Kidney epithelial cell (primary cell): ENCODE measurements around the gene NGEF. TPM values are rescaled to one million over a fixed set of nuclear protein-coding genes. Genes with fewer than 3 reads are reported as not detected.

Experiments
- DNase-seq: peaks from one replicate; pipeline ENCODE4 v3.0.0-alpha.2; 2010; ENCODE audit warnings: low read depth
- H3K27me3 ChIP-seq: 2 replicates; pipeline ENCODE4 v1.6.0; 2011; ENCODE audit warnings: low read length; ENCODE audit not compliant: control insufficient read depth, insufficient read depth
- H3K36me3 ChIP-seq: 2 replicates; pipeline ENCODE4 v1.5.1; 2011; ENCODE audit warnings: low read length; ENCODE audit not compliant: control insufficient read depth, insufficient read depth
- H3K4me3 ChIP-seq: 2 replicates; pipeline ENCODE4 v1.5.1; 2011; ENCODE audit warnings: low read depth, mild to moderate bottlenecking, control low read depth, low read length
- total RNA-seq: library from RNA; depleted of rRNA; stranded (reverse); fragments of >200 nt; gene quantifications from 2 replicates; pipeline ENCODE4 v1.2.3, GENCODE V29; 2015
- TF ChIP-seq, protein P1 (sequence below): IDR thresholded peaks from 2 replicates; pipeline ENCODE4 v1.5.1; 2011; ENCODE audit warnings: mild to moderate bottlenecking, moderate library complexity, low read length, control low read depth, inconsistent platforms; ENCODE audit not compliant: insufficient read depth, poor library complexity, severe bottlenecking

The NGEF gene
- total RNA-seq, 1 donor from 2014 or later = 2.5 TPM

- Histone ChIP-seq H3K4me3 (no peak within 1 kb of the TSS), H3K36me3 (no peaks in the 10 kb centered on the region), H3K27me3 (no peaks in the 10 kb centered on the region)
- TF ChIP-seq, protein P1, sequence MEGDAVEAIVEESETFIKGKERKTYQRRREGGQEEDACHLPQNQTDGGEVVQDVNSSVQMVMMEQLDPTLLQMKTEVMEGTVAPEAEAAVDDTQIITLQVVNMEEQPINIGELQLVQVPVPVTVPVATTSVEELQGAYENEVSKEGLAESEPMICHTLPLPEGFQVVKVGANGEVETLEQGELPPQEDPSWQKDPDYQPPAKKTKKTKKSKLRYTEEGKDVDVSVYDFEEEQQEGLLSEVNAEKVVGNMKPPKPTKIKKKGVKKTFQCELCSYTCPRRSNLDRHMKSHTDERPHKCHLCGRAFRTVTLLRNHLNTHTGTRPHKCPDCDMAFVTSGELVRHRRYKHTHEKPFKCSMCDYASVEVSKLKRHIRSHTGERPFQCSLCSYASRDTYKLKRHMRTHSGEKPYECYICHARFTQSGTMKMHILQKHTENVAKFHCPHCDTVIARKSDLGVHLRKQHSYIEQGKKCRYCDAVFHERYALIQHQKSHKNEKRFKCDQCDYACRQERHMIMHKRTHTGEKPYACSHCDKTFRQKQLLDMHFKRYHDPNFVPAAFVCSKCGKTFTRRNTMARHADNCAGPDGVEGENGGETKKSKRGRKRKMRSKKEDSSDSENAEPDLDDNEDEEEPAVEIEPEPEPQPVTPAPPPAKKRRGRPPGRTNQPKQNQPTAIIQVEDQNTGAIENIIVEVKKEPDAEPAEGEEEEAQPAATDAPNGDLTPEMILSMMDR = no peak
- no peak for DNase-seq
These were observed 46.9 kb upstream of the NGEF start, which contains the start of gene INPP5D for GRCh38 chr2:233059797-233060500. Gene INPP5D (plus strand): TSS chr2:233060342. CDS start chr2:233060479, 137 bp downstream.

DNA sequence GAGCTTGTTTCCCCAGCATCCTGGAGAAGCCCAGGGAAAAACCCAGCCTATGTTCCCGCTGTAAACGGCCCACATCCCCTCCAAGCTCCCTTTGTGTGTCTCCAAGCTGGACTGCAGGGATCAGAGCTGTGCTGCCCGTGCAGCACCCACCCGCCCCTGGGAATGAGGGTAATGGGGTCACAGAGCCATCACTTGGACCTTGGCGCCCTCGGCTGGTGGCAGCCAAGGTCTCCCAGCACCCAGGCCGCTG is 46.4 kb upstream of the NGEF start:
- no peak for DNase-seq
- Histone ChIP-seq H3K4me3 (no peak overlapping the region), H3K27me3 (no peaks in the 10 kb centered on the region), H3K36me3 (no peaks in the 10 kb centered on the region)
- TF ChIP-seq, protein P1 = no peak

GRCh38 chr2:233058717-233059546 is 45.9 kb upstream of the NGEF start:
- H3K4me3 ChIP-seq = no peak overlapping the region
- no peaks in the 10 kb centered on the region for H3K27me3 ChIP-seq
- no peak for DNase-seq
- TF ChIP-seq, protein P1 = no peak
- no peaks in the 10 kb centered on the region for H3K36me3 ChIP-seq

GRCh38 chr2:233056961-233057605 is 44.0 kb upstream of the NGEF start:
- TF ChIP-seq, protein P1 = no peak
- Histone ChIP-seq H3K4me3 (no peak overlapping the region), H3K27me3 (no peaks in the 10 kb centered on the region), H3K36me3 (no peaks in the 10 kb centered on the region)
- no peak for DNase-seq

GRCh38 chr2:233055362-233055761 is 42.3 kb upstream of the NGEF start:
- DNase-seq = no peak
- no peaks in the 10 kb centered on the region for H3K36me3 ChIP-seq
- TF ChIP-seq, protein P1 = no peak
- H3K27me3 ChIP-seq = no peaks in the 10 kb centered on the region
- no peak overlapping the region for H3K4me3 ChIP-seq
